Colonic mucosa (tissue), 4 donors: Measurements from ENCODE around the gene BNIP5. TPM values are rescaled to one million over a fixed set of nuclear protein-coding genes. Genes with fewer than 3 reads are reported as not detected.

Source experiments
- DNase-seq: peaks from one replicate; pipeline ENCODE4 v3.0.0-alpha.2; 2020
- H3K27ac ChIP-seq: fragments of 200-600 bp; one replicate; pipeline ENCODE4 v1.8.0; 2021
- H3K27me3 ChIP-seq: fragments of 200-600 bp; one replicate; pipeline ENCODE4 v1.8.0; 2021
- H3K36me3 ChIP-seq: fragments of 200-600 bp; one replicate; pipeline ENCODE4 v1.8.0; 2021
- H3K4me1 ChIP-seq: fragments of 200-600 bp; one replicate; pipeline ENCODE4 v1.8.0; 2021; ENCODE audit warnings: mild to moderate bottlenecking
- H3K4me3 ChIP-seq: fragments of 200-600 bp; one replicate; pipeline ENCODE4 v1.8.0; 2021
- H3K9ac ChIP-seq, 2 donors: one replicate each; pipeline ENCODE4 v1.7.0; 2013; ENCODE audit warnings: control low read depth in 2 of 2, low read depth in 2 of 2, low read length in 2 of 2
- H3K9me3 ChIP-seq: fragments of 200-600 bp; one replicate; pipeline ENCODE4 v1.8.0; 2021
- CTCF ChIP-seq: fragments of 200-600 bp; IDR thresholded peaks from one replicate; pipeline ENCODE4 v1.8.0; 2022; ENCODE audit warnings: antibody characterized with exemption, mild to moderate bottlenecking
- intact Hi-C: fragments of 100-400 bp; cut with DNase I; formaldehyde crosslinking; loops from one replicate; pipeline ENCODE4 v1.14.1; 2022
- total RNA-seq, 2 donors: library from RNA; stranded (reverse); fragmentation: NEBNext Ultra II Directional in 1 of 2; extraction: Animal tissue kit (Norgen Biotek cat#: 25700) in 1 of 2; gene quantifications; one replicate each; pipeline ENCODE4 v1.2.1, GENCODE V29; 2021
- donor health status: healthy.
- donor health status: DM: no; HTN: no; CAD: no.
- donor health status: DM: no; HTN: no; CAD: no.

Gene BNIP5
- total RNA-seq, result 1 to 10 TPM; 4.7 to 7.8 TPM

GRCh38 chr6:36336779-36337241 lies at the start of gene BNIP5:
Gene BNIP5 (minus strand): TSS chr6:36336888. CDS start chr6:36330690, 6,198 bp downstream.
- DNase-seq, result peak; percentile 83
- no peaks in the 10 kb centered on the region for H3K9me3 ChIP-seq
- H3K27me3 ChIP-seq, result no peaks in the 10 kb centered on the region
- TF ChIP-seq CTCF, result no peak
- H3K9ac ChIP-seq, result peak within 1 kb of the TSS in 1 of 2 donors; percentile 77
- H3K4me1 ChIP-seq, result peaks cover 4% of the 10 kb centered on the region
- intact Hi-C loops, result no loop called here
- no peaks in the 10 kb centered on the region for H3K36me3 ChIP-seq
- peak within 1 kb of the TSS; percentile 9 for H3K4me3 ChIP-seq
- H3K27ac ChIP-seq, result peak within 1 kb of the TSS; percentile 89

GRCh38 chr6:36384095-36384494 lies 47.4 kb upstream of the BNIP5 start:
- H3K27me3 ChIP-seq, result no peaks in the 10 kb centered on the region
- TF ChIP-seq CTCF, result no peak
- H3K9me3 ChIP-seq, result no peaks in the 10 kb centered on the region
- no peaks in the 10 kb centered on the region for H3K4me1 ChIP-seq
- DNase-seq, result no peak
- no peak overlapping the region for H3K27ac ChIP-seq
- intact Hi-C loops, result no loop called here
- H3K9ac ChIP-seq, result no peak overlapping the region
- H3K4me3 ChIP-seq, result no peak overlapping the region
- no peaks in the 10 kb centered on the region for H3K36me3 ChIP-seq

GRCh38 chr6:36383606-36384005 lies 46.9 kb upstream of the BNIP5 start:
- no peaks in the 10 kb centered on the region for H3K27me3 ChIP-seq
- intact Hi-C loops, result no loop called here
- H3K36me3 ChIP-seq, result no peaks in the 10 kb centered on the region
- H3K9me3 ChIP-seq, result no peaks in the 10 kb centered on the region
- no peak overlapping the region for H3K4me3 ChIP-seq
- no peak for TF ChIP-seq CTCF
- no peak overlapping the region for H3K9ac ChIP-seq
- H3K4me1 ChIP-seq, result no peaks in the 10 kb centered on the region
- H3K27ac ChIP-seq, result no peak overlapping the region
- no peak for DNase-seq

GRCh38 chr6:36382976-36383375 lies 46.3 kb upstream of the BNIP5 start:
- no peak overlapping the region for H3K27ac ChIP-seq
- no peak overlapping the region for H3K9ac ChIP-seq
- no peaks in the 10 kb centered on the region for H3K9me3 ChIP-seq
- no peaks in the 10 kb centered on the region for H3K27me3 ChIP-seq
- H3K36me3 ChIP-seq, result no peaks in the 10 kb centered on the region
- no peak for TF ChIP-seq CTCF
- H3K4me1 ChIP-seq, result no peaks in the 10 kb centered on the region
- intact Hi-C loops, result no loop called here
- DNase-seq, result no peak
- H3K4me3 ChIP-seq, result no peak overlapping the region

GRCh38 chr6:36381502-36382389 lies 45.1 kb upstream of the BNIP5 start:
- no peak for DNase-seq
- Histone ChIP-seq H3K9me3 (no peaks in the 10 kb centered on the region), H3K27ac (no peak overlapping the region), H3K4me3 (no peak overlapping the region), H3K36me3 (no peaks in the 10 kb centered on the region), H3K9ac (no peak overlapping the region), H3K27me3 (no peaks in the 10 kb centered on the region), H3K4me1 (no peaks in the 10 kb centered on the region)
- TF ChIP-seq CTCF, result no peak
- intact Hi-C loops, result no loop called here
